IPS-20b (cell line): ENCODE data around the gene RNLS.

ENCODE experiments used
- H3K27ac ChIP-seq: one replicate; pipeline ENCODE4 v1.5.1; 2013; ENCODE audit warnings: low read length
- H3K27me3 ChIP-seq: 2 replicates; pipeline ENCODE4 v1.6.1; 2013; ENCODE audit warnings: mild to moderate bottlenecking, low read length, inconsistent platforms; ENCODE audit not compliant: insufficient read depth
- H3K36me3 ChIP-seq: 2 replicates; pipeline ENCODE4 v1.6.1; 2013; ENCODE audit warnings: low read depth, mild to moderate bottlenecking, inconsistent platforms, low read length, moderate library complexity; ENCODE audit not compliant: insufficient read depth
- H3K4me1 ChIP-seq: 2 replicates; pipeline ENCODE4 v1.6.1; 2013; ENCODE audit warnings: mild to moderate bottlenecking, control low read depth, inconsistent platforms, low read length, moderate library complexity; ENCODE audit not compliant: insufficient read depth
- H3K4me3 ChIP-seq: 2 replicates; pipeline ENCODE4 v1.5.1; 2013; ENCODE audit warnings: mild to moderate bottlenecking, low read length, inconsistent platforms
- H3K9ac ChIP-seq: 2 replicates; pipeline ENCODE4 v1.6.1; 2013; ENCODE audit warnings: low read depth, mild to moderate bottlenecking, inconsistent platforms, low read length, moderate library complexity
- H3K9me3 ChIP-seq: 2 replicates; pipeline ENCODE4 v1.6.1; 2013; ENCODE audit warnings: mild to moderate bottlenecking, low read depth, low read length, inconsistent platforms; ENCODE audit not compliant: insufficient read depth

RNLS gene

GRCh38 chr10:88582806-88583583, at the start of gene RNLS:
Gene RNLS, minus strand, starts transcription at chr10:88583318.
- Histone ChIP-seq H3K36me3 (no peaks in the 10 kb centered on the region), H3K27me3 (peaks cover 9% of the 10 kb centered on the region; the same call in 1 of the 2 replicates), H3K9ac (peak within 1 kb of the TSS; percentile 91; the same call in 1 of the 2 replicates), H3K27ac (peak within 1 kb of the TSS; percentile 84), H3K4me1 (no peaks in the 10 kb centered on the region), H3K9me3 (no peaks in the 10 kb centered on the region), H3K4me3 (peak within 1 kb of the TSS; percentile 93)

GRCh38 chr10:88624840-88625239, 41.7 kb upstream of the RNLS start:
- no peak overlapping the region for H3K4me3 ChIP-seq
- H3K36me3 ChIP-seq = no peaks in the 10 kb centered on the region
- H3K27me3 ChIP-seq = no peaks in the 10 kb centered on the region
- no peaks in the 10 kb centered on the region for H3K9me3 ChIP-seq
- H3K27ac ChIP-seq = no peak overlapping the region
- no peaks in the 10 kb centered on the region for H3K4me1 ChIP-seq
- H3K9ac ChIP-seq = no peak overlapping the region

- Histone ChIP-seq H3K9ac (no peak overlapping the region), H3K9me3 (no peaks in the 10 kb centered on the region), H3K36me3 (no peaks in the 10 kb centered on the region), H3K27me3 (no peaks in the 10 kb centered on the region), H3K4me1 (no peaks in the 10 kb centered on the region), H3K27ac (no peak overlapping the region), H3K4me3 (no peak overlapping the region)
Observed at GRCh38 chr10:88623835-88624234, 40.7 kb upstream of the RNLS start.

GRCh38 chr10:88620441-88620840, 37.3 kb upstream of the RNLS start:
- H3K9me3 ChIP-seq = no peaks in the 10 kb centered on the region
- no peaks in the 10 kb centered on the region for H3K4me1 ChIP-seq
- no peak overlapping the region for H3K4me3 ChIP-seq
- no peaks in the 10 kb centered on the region for H3K27me3 ChIP-seq
- no peaks in the 10 kb centered on the region for H3K36me3 ChIP-seq
- H3K27ac ChIP-seq = no peak overlapping the region
- H3K9ac ChIP-seq = no peak overlapping the region

- Histone ChIP-seq H3K9ac (no peak overlapping the region), H3K36me3 (no peaks in the 10 kb centered on the region), H3K27me3 (no peaks in the 10 kb centered on the region), H3K4me3 (no peak overlapping the region), H3K4me1 (no peaks in the 10 kb centered on the region), H3K27ac (no peak overlapping the region), H3K9me3 (peaks cover 5% of the 10 kb centered on the region; the same call in 1 of the 2 replicates)
Observed at GRCh38 chr10:88618496-88618895, 35.4 kb upstream of the RNLS start.

GRCh38 chr10:88617772-88618300, 34.7 kb upstream of the RNLS start:
- peaks cover 5% of the 10 kb centered on the region; the same call in 1 of the 2 replicates for H3K9me3 ChIP-seq

GRCh38 chr10:88616250-88616977, 33.3 kb upstream of the RNLS start:
- no peak overlapping the region for H3K9ac ChIP-seq
- H3K27me3 ChIP-seq = no peaks in the 10 kb centered on the region
- H3K9me3 ChIP-seq = peaks cover 5% of the 10 kb centered on the region; the same call in 1 of the 2 replicates
- H3K27ac ChIP-seq = no peak overlapping the region
- H3K4me1 ChIP-seq = no peaks in the 10 kb centered on the region
- H3K36me3 ChIP-seq = no peaks in the 10 kb centered on the region
- no peak overlapping the region for H3K4me3 ChIP-seq

More at GRCh38 chr10:88617772-88618300, 34.7 kb upstream of the RNLS start:
- no peak overlapping the region for H3K4me3 ChIP-seq
- H3K4me1 ChIP-seq = no peaks in the 10 kb centered on the region
- no peak overlapping the region for H3K9ac ChIP-seq
- no peaks in the 10 kb centered on the region for H3K27me3 ChIP-seq
- H3K36me3 ChIP-seq = no peaks in the 10 kb centered on the region
- H3K27ac ChIP-seq = no peak overlapping the region

- Histone ChIP-seq H3K9me3 (no peaks in the 10 kb centered on the region), H3K4me1 (no peaks in the 10 kb centered on the region), H3K27me3 (no peaks in the 10 kb centered on the region), H3K9ac (no peak overlapping the region), H3K27ac (no peak overlapping the region), H3K36me3 (no peaks in the 10 kb centered on the region), H3K4me3 (no peak overlapping the region)
Observed at GRCh38 chr10:88608780-88609179, 25.7 kb upstream of the RNLS start.

GRCh38 chr10:88608052-88608732, 25.1 kb upstream of the RNLS start:
- no peaks in the 10 kb centered on the region for H3K4me1 ChIP-seq
- no peaks in the 10 kb centered on the region for H3K36me3 ChIP-seq
- no peaks in the 10 kb centered on the region for H3K9me3 ChIP-seq
- H3K27ac ChIP-seq = no peak overlapping the region
- H3K9ac ChIP-seq = no peak overlapping the region
- H3K4me3 ChIP-seq = no peak overlapping the region
- H3K27me3 ChIP-seq = no peaks in the 10 kb centered on the region

- Histone ChIP-seq H3K36me3 (no peaks in the 10 kb centered on the region), H3K9me3 (no peaks in the 10 kb centered on the region), H3K27me3 (no peaks in the 10 kb centered on the region; the same call in 1 of the 2 replicates), H3K9ac (no peak overlapping the region), H3K27ac (no peak overlapping the region), H3K4me3 (no peak overlapping the region), H3K4me1 (no peaks in the 10 kb centered on the region)
Observed at GRCh38 chr10:88598055-88598454, 14.9 kb upstream of the RNLS start.

- no peaks in the 10 kb centered on the region for H3K36me3 ChIP-seq
- no peak overlapping the region for H3K9ac ChIP-seq
- peaks cover 6% of the 10 kb centered on the region; the same call in 1 of the 2 replicates for H3K27me3 ChIP-seq
- H3K9me3 ChIP-seq = no peaks in the 10 kb centered on the region
- H3K4me1 ChIP-seq = no peaks in the 10 kb centered on the region
- H3K27ac ChIP-seq = no peak overlapping the region
- H3K4me3 ChIP-seq = no peak overlapping the region
Observed at GRCh38 chr10:88594482-88594881, 11.4 kb upstream of the RNLS start.
